Fibroblast of skin of right biceps (primary cell): Measurements from ENCODE around the gene MAVS.

Source experiments
- DNase-seq: peaks from one replicate; pipeline ENCODE4 v3.0.0-alpha.2; 2013

Gene MAVS

GRCh38 chr20:3846740-3847428 lies at the start of gene MAVS:
Gene MAVS (plus strand): TSS chr20:3846834. CDS start chr20:3854625, 7,791 bp downstream.
- peak; percentile 79 for DNase-seq

- DNase-seq: no peak
Measured at GRCh38 chr20:3797226-3797545, 49.4 kb upstream of the MAVS start.

GRCh38 chr20:3797592-3798372 lies 48.9 kb upstream of the MAVS start:
- peak; percentile 47 for DNase-seq

GRCh38 chr20:3798373-3798768 lies 48.3 kb upstream of the MAVS start:
- DNase-seq: no peak

- DNase-seq: no peak
Measured at GRCh38 chr20:3798908-3799248, 47.8 kb upstream of the MAVS start.

- DNase-seq: no peak
Measured at GRCh38 chr20:3800256-3800877, 46.3 kb upstream of the MAVS start.

GRCh38 chr20:3800878-3801260 lies 45.8 kb upstream of the MAVS start:
- DNase-seq: no peak

GRCh38 chr20:3801299-3801698 lies 45.3 kb upstream of the MAVS start:
- DNase-seq: no peak

- no peak for DNase-seq
Measured at GRCh38 chr20:3801846-3802245, 44.8 kb upstream of the MAVS start.

- no peak for DNase-seq
Measured at GRCh38 chr20:3802524-3803239, 44.0 kb upstream of the MAVS start.

- DNase-seq: no peak
Measured at GRCh38 chr20:3803289-3803688, 43.3 kb upstream of the MAVS start.

- no peak for DNase-seq
Measured at GRCh38 chr20:3803854-3804253, 42.8 kb upstream of the MAVS start.

- DNase-seq: no peak
Measured at GRCh38 chr20:3804254-3804751, 42.3 kb upstream of the MAVS start.

GRCh38 chr20:3804781-3805180 lies 41.9 kb upstream of the MAVS start:
- DNase-seq: no peak

GRCh38 chr20:3808544-3808943 lies 38.1 kb upstream of the MAVS start:
- no peak for DNase-seq

- DNase-seq: peak; percentile 99
Measured at GRCh38 chr20:3811467-3812258, 35.0 kb upstream of the MAVS start.

- DNase-seq: no peak
Measured at GRCh38 chr20:3812259-3812681, 34.4 kb upstream of the MAVS start.

- DNase-seq: no peak
Measured at GRCh38 chr20:3812975-3813847, 33.4 kb upstream of the MAVS start.

GRCh38 chr20:3813848-3814581 lies 32.6 kb upstream of the MAVS start:
- DNase-seq: no peak

- no peak for DNase-seq
Measured at GRCh38 chr20:3814928-3815495, 31.6 kb upstream of the MAVS start.
